Tibial nerve (tissue), 4 donors: ENCODE measurements around the gene SYNE4. TPM values are rescaled to one million over a fixed set of nuclear protein-coding genes. Genes with fewer than 3 reads are reported as not detected.

Source experiments
- DNase-seq, 2 donors: peaks; one replicate each; pipeline ENCODE4 v3.0.0-alpha.2; 2019; ENCODE audit warnings: low spot score in 2 of 2
- H3K27ac ChIP-seq, 4 donors: fragments of 200-600 bp; sonication (generic) in 3 of 4; one replicate each; pipeline ENCODE4 v1.5.1; 2017 to 2019; ENCODE audit warnings: mild to moderate bottlenecking in 1 of 4
- H3K27me3 ChIP-seq, 2 donors: fragments of 200-600 bp; sonication (generic) in 1 of 2; one replicate each; pipeline versions ENCODE4 v1.5.1 to v1.6.0; 2017 to 2019
- H3K36me3 ChIP-seq, 3 donors: fragments of 200-600 bp; sonication (generic); one replicate each; pipeline ENCODE4 v1.5.1; 2018 to 2019
- H3K4me1 ChIP-seq, 4 donors: fragments of 200-600 bp; sonication (generic) in 3 of 4; one replicate each; pipeline ENCODE4 v1.5.1; 2017 to 2019
- H3K4me3 ChIP-seq, 4 donors: fragments of 200-600 bp; sonication (generic) in 3 of 4; one replicate each; pipeline ENCODE4 v1.5.1; 2017 to 2019; ENCODE audit warnings: mild to moderate bottlenecking in 1 of 4, moderate library complexity in 1 of 4
- H3K9me3 ChIP-seq, 4 donors: fragments of 200-600 bp; sonication (generic) in 3 of 4; one replicate each; pipeline ENCODE4 v1.5.1; 2017 to 2019
- CTCF ChIP-seq, 5 experiments: fragments of 200-600 bp in 3 of 5; fragments of 450-650 bp in 2 of 5; sonication (generic) in 3 of 5; IDR thresholded peaks; one replicate each; pipeline ENCODE4 v1.5.1; 2016 to 2019; ENCODE audit warnings: antibody characterized with exemption in 5 of 5, mild to moderate bottlenecking in 3 of 5, moderate library complexity in 2 of 5
- EP300 ChIP-seq, 2 donors: sonication (generic); formaldehyde crosslinking; IDR thresholded peaks; one replicate each; pipeline ENCODE4 v1.6.1; 2017; ENCODE audit warnings: antibody characterized with exemption in 2 of 2, mild to moderate bottlenecking in 1 of 2
- POLR2A ChIP-seq, 2 donors: fragments of 450-650 bp; IDR thresholded peaks; one replicate each; pipeline ENCODE4 v1.6.1; 2017; ENCODE audit warnings: antibody characterized with exemption in 2 of 2, mild to moderate bottlenecking in 2 of 2, moderate library complexity in 2 of 2
- WGBS, 2 donors: methylation state at CpG; one replicate each; pipeline ENCODE4 v1.1.5; 2018; 5-methylcytosine and 5-hydroxymethylcytosine counted together
- total RNA-seq, 4 donors: library from RNA; depleted of rRNA; stranded (reverse); fragments of >200 nt; gene quantifications; one replicate each; pipeline ENCODE4 v1.1.0, GENCODE V29; 2016

The SYNE4 gene
- total RNA-seq, 4 donors from 2014 or later, result 0.21 to 2.1 (median 0.98) TPM; not detected in 1

DNA sequence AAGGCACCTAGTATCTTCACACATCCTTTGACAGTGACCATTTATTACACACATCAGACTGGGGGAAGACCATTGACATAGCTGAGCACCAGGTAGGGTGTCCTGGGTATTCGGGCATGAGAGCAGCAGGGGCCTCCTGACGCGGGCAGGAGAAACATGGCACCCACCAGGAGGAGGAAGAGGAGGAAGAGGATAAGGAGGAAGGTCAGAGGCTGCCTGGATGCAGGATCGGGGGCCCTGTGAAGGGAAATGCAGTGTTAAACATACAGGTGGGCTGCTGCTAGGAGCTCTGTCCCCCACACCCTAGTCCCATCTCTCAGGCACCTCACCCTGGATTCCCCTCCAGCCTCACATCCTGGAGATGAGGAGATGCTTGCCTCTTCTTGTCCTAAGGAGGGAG lies 5.3 kb downstream of the SYNE4 start:
- Histone ChIP-seq H3K4me3 (no peak overlapping the region), H3K27ac (no peak overlapping the region), H3K9me3 (no peaks in the 10 kb centered on the region), H3K36me3 (peaks cover 0 to 42% (median 0%) of the 10 kb centered on the region in 3 donors), H3K4me1 (peaks cover 0 to 18% (median 0%) of the 10 kb centered on the region in 4 donors), H3K27me3 (no peaks in the 10 kb centered on the region)
- DNase-seq, result no peak
- WGBS, 2 donors, result 94 to 95% methylated on average over 4 of the region's 4 CpGs
- no peak for TF ChIP-seq EP300 (IDR thresholded peaks at IDR 0.05)
- no peak for TF ChIP-seq POLR2A (IDR thresholded peaks at IDR 0.05)
- no peak for TF ChIP-seq CTCF (IDR thresholded peaks at IDR 0.05)

DNA sequence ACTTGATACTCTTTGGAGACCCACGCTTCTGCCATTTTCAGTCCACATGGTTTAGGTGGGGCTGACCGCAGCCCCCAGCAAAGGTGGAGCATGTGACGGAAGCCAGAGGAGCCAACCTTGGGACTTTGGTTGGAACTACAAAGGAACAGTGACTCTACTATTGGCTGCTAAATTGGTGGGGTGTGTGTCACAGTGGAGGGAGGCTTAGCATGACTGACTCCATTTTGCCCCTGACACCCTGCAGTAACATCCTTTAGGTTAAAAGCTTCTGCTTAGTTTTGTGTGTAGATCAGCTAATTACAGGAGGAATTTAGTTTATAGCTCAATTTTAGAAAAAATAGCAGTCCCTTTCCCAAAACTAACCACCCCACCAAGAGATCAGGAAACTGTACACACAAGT lies 7.0 kb downstream of the SYNE4 start:
- Histone ChIP-seq H3K36me3 (peaks cover 0 to 55% (median 0%) of the 10 kb centered on the region in 3 donors), H3K4me3 (no peak overlapping the region), H3K9me3 (no peaks in the 10 kb centered on the region), H3K27ac (no peak overlapping the region), H3K4me1 (peaks cover 0 to 29% (median 4%) of the 10 kb centered on the region in 4 donors), H3K27me3 (no peaks in the 10 kb centered on the region)
- no peak for DNase-seq
- WGBS, 2 donors, result 97 to 100% methylated on average over 3 of the region's 3 CpGs
- no peak for TF ChIP-seq EP300 (IDR thresholded peaks at IDR 0.05)
- no peak for TF ChIP-seq CTCF (IDR thresholded peaks at IDR 0.05)
- no peak for TF ChIP-seq POLR2A (IDR thresholded peaks at IDR 0.05)

- no peak for DNase-seq
- peaks cover 0 to 51% (median 23%) of the 10 kb centered on the region in 4 donors for H3K4me1 ChIP-seq
- TF ChIP-seq CTCF (IDR thresholded peaks at IDR 0.05), result no peak
- TF ChIP-seq EP300 (IDR thresholded peaks at IDR 0.05), result no peak
- no peak for TF ChIP-seq POLR2A (IDR thresholded peaks at IDR 0.05)
- H3K27ac ChIP-seq, result peak overlapping the region in 1 of 4 donors; percentile 89
- no peaks in the 10 kb centered on the region for H3K9me3 ChIP-seq
- no peak overlapping the region for H3K4me3 ChIP-seq
- H3K27me3 ChIP-seq, result no peaks in the 10 kb centered on the region
- WGBS, 2 donors, result 90 to 93% methylated on average over 8 of the region's 8 CpGs
- H3K36me3 ChIP-seq, result peaks cover 0 to 35% (median 0%) of the 10 kb centered on the region in 3 donors
Observed at GRCh38 chr19:35996777-35997176, 11.8 kb downstream of the SYNE4 start.

DNA sequence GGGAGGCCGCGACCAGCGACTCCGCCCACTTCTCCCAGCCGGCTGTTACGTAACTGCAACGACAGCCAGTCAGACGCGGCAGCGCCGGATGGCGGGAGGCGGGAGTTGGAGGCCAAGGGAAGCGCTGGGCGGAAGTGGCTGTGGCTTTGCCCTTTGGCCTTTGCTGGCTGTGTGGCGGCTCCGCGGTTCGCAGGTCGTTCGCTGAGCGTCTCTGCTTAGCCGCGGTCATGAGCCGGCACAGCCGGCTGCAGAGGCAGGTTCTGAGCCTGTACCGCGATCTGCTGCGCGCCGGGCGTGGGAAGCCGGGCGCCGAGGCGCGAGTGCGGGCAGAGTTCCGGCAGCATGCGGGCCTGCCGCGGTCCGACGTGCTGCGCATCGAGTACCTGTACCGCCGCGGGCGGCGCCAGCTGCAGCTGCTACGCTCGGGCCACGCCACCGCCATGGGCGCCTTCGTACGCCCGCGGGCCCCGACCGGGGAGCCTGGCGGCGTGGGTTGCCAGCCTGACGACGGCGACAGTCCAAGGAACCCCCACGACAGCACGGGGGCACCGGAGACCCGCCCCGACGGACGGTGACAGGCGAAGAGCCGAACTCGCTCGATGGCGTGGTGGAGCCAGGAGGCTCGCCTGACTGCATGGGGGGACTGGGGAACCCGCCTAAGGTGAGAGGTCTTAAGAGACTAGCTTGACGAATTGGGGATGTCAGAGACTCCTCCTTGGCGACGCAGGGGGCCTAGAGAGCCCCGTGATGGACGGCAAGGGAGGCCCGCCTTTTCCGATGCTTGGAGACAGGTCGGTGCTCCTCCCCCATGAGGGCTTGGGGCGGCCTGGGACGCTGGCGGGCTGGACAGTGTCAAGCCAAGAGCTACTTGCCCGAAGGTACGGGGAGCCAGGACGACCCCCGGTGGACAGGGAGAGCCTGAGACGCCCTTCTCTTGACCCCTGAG lies 13.3 kb downstream of the SYNE4 start, which contains the start of gene SDHAF1:
Gene SDHAF1, plus strand, starts transcription at position 141 of the 946 bp plus-strand sequence. Its CDS starts 87 bp downstream, at position 228.
- peaks cover 0 to 24% (median 0%) of the 10 kb centered on the region in 3 donors for H3K36me3 ChIP-seq
- peak within 1 kb of the TSS; percentile 69 to 98 (median 88) for H3K4me3 ChIP-seq
- no peaks in the 10 kb centered on the region for H3K27me3 ChIP-seq
- DNase-seq, result peak; percentile 92 to 94
- H3K9me3 ChIP-seq, result no peaks in the 10 kb centered on the region
- TF ChIP-seq POLR2A (IDR thresholded peaks at IDR 0.05), result peak; percentile 29 to 52
- peak; percentile 84 to 91 for TF ChIP-seq EP300 (IDR thresholded peaks at IDR 0.05)
- TF ChIP-seq CTCF (IDR thresholded peaks at IDR 0.05), result no peak
- H3K27ac ChIP-seq, result peak within 1 kb of the TSS; percentile 64 to 91 (median 86)
- peaks cover 0 to 51% (median 23%) of the 10 kb centered on the region in 4 donors for H3K4me1 ChIP-seq
- WGBS, 2 donors, result 0 to 1% methylated on average over 19 to 47 of the region's 97 CpGs
